Measurements from ENCODE around the gene DLK1.

The DLK1 gene

GRCh38 chr14:100714258-100714892, 12.3 kb upstream of the DLK1 start:
- DNase-seq (ENCODE audit: low read depth in 2 of 2): no peak

GRCh38 chr14:100715332-100715731, 11.4 kb upstream of the DLK1 start:
- no peak for DNase-seq (ENCODE audit: low read depth in 2 of 2)

GRCh38 chr14:100715803-100716202, 10.9 kb upstream of the DLK1 start:
- DNase-seq (ENCODE audit: low read depth in 2 of 2): no peak

- DNase-seq (ENCODE audit: low read depth in 2 of 2): no peak
Observed at GRCh38 chr14:100717386-100717785, 9.3 kb upstream of the DLK1 start.

GRCh38 chr14:100719976-100720520, 6.6 kb upstream of the DLK1 start:
- DNase-seq (ENCODE audit: low read depth in 2 of 2): no peak

GRCh38 chr14:100721568-100721967, 5.1 kb upstream of the DLK1 start:
- DNase-seq (ENCODE audit: low read depth in 2 of 2): no peak

GRCh38 chr14:100722367-100722766, 4.3 kb upstream of the DLK1 start:
- DNase-seq (ENCODE audit: low read depth in 2 of 2): no peak

GRCh38 chr14:100723135-100723829, 3.4 kb upstream of the DLK1 start:
- DNase-seq (ENCODE audit: low read depth in 2 of 2): no peak

- DNase-seq (ENCODE audit: low read depth in 2 of 2): no peak
Observed at GRCh38 chr14:100723830-100724437, 2.8 kb upstream of the DLK1 start.

- no peak for DNase-seq (ENCODE audit: low read depth in 2 of 2)
Observed at GRCh38 chr14:100724536-100724935, 2.2 kb upstream of the DLK1 start.

GRCh38 chr14:100725587-100726387, 905 bp upstream of the DLK1 start:
- no peak for DNase-seq (ENCODE audit: low read depth in 2 of 2)

GRCh38 chr14:100727086-100727872, 587 bp downstream of the DLK1 start:
- DNase-seq (ENCODE audit: low read depth in 2 of 2): no peak

- no peak for DNase-seq (ENCODE audit: low read depth in 2 of 2)
Observed at GRCh38 chr14:100727873-100728240, 1.2 kb downstream of the DLK1 start.

GRCh38 chr14:100728962-100729361, 2.3 kb downstream of the DLK1 start:
- no peak for DNase-seq (ENCODE audit: low read depth in 2 of 2)

GRCh38 chr14:100729982-100730381, 3.3 kb downstream of the DLK1 start:
- DNase-seq (ENCODE audit: low read depth in 2 of 2): no peak

GRCh38 chr14:100730581-100730980, 3.9 kb downstream of the DLK1 start:
- DNase-seq (ENCODE audit: low read depth in 2 of 2): no peak

GRCh38 chr14:100731011-100731670, 4.4 kb downstream of the DLK1 start:
- DNase-seq (ENCODE audit: low read depth in 2 of 2): no peak

- DNase-seq (ENCODE audit: low read depth in 2 of 2): no peak
Observed at GRCh38 chr14:100731846-100732765, 5.4 kb downstream of the DLK1 start.

- no peak for DNase-seq (ENCODE audit: low read depth in 2 of 2)
Observed at GRCh38 chr14:100732766-100733100, 6.0 kb downstream of the DLK1 start.
